OCI-LY7 (cell line): ENCODE measurements around the gene GCKR.

Experiments used
- CTCF ChIP-seq: fragments of 200-600 bp; sonication (generic); conservative IDR thresholded peaks from 2 replicates; pipeline ENCODE4 v1.5.1; 2014; ENCODE audit warnings: mild to moderate bottlenecking, antibody characterized with exemption, low read length, moderate library complexity, mixed read lengths
- EZH2phosphoT487 ChIP-seq: fragments of 200-600 bp; sonication (generic); IDR thresholded peaks from 2 replicates; pipeline ENCODE4 v1.6.1; 2018; ENCODE audit warnings: low read depth, borderline replicate concordance, mild to moderate bottlenecking, mixed run types, antibody characterized with exemption, low read length, moderate library complexity, mixed read lengths

DNA sequence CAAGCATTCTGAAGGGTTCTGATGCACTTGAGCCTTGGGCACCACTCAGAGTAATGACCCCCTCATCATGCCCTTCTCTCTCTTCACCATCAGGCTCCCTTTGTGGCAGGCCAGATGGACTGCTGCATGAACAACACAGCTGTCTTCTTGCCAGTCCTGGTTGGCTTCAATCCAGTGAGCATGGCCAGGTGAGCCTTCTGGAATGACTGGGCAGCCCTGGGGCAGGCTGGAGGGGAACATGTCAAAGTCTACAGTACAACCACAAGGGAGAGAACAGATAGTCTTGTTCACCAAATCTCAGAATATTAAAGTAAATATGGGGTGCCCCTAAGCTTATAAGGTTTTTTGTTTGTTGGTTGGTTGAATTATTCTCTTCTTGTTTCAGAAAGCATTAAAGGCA is 4.4 kb downstream of the GCKR start:
- no peak for TF ChIP-seq CTCF
- TF ChIP-seq EZH2phosphoT487, result no peak
